Activated naive CD4-positive, alpha-beta T cell (primary cell): Measurements from ENCODE around the gene PILRB.
"Not testable (repeated sequence)": the region's sequence is repeated elsewhere in the genome, so short reads cannot be mapped to it uniquely, and the experiment has no call there.

Experiments
- DNase-seq, 4 experiments: peaks; one replicate each; lab custom pipeline; 2025; lab: John Stamatoyannopoulos, UW

The PILRB gene

DNA sequence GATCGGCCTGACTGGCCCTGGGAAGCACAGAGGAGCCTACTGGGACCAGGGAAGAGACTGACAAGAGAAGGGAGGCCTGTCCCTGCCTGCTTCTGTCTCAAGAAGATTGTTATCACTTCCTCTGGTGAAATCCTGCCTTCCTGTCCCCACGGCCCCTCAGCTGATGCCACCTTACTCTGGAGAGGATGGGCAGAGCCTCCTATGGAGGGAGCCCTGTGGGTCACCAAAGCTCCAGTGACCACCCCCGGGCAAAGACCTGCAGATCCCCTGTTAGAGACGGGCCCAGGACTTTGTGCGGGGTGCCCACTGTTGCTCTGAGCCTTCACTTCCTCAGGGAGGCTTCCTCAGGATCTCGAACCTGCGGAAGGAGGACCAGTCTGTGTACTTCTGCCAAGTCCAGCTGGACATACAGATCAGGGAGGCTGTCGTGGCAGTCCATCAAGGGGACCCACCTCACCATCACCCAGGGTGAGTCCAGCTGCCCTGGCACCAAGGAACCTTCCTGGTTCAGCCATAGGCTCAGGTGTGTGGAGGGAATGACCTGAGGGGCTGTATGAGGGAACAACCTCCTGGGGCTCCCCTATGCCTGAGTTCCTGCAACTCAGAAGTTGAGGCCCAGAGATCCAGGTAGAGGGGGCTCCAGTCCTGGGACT is 1.4 kb upstream of the PILRB start:
- DNase-seq, result no peak

GRCh38 chr7:100357131-100357561 is 771 bp upstream of the PILRB start:
- DNase-seq, result no peak

GRCh38 chr7:100358857-100359212 is 918 bp downstream of the PILRB start:
- no peak for DNase-seq

- DNase-seq, result no peak
Measured at GRCh38 chr7:100360135-100360854, 2.4 kb downstream of the PILRB start.

DNA sequence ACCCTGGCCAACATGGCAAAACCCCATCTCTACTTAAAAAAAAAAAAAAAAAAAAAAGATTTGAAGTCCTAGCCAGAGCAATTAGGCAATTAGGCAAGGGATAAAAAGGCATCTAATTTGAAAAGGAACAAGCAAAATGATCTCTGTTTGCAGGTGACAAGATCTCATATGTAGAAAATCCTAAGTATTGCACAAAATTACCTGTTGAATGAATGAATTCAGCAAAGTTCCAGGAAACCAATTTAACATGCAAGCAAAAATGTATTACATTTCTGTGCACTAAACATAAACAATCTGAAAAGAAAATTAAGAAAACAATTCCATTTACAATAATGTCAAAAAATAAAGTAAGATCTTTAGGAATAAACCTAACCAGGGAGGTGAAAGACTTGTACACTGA is 5.2 kb downstream of the PILRB start:
- DNase-seq, result no peak

DNA sequence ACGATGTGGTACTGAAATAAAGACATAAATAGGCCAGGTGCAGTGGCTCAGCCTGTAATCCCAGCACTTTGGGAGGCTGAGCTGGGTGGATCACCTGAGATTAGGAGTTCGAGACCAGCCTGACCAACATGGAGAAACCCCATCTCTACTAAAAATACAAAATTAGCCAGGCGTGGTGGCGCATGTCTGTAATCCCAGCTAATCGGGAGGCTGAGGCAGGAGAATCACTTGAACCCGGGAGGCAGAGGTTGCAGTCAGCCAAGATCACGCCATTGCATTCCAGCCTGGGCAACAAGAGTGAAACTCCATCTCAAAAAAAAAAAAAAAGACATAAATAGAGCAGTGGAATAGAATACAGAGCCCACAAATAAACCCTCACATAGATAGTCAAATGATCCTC is 5.9 kb downstream of the PILRB start:
- DNase-seq, result not testable (repeated sequence)

DNA sequence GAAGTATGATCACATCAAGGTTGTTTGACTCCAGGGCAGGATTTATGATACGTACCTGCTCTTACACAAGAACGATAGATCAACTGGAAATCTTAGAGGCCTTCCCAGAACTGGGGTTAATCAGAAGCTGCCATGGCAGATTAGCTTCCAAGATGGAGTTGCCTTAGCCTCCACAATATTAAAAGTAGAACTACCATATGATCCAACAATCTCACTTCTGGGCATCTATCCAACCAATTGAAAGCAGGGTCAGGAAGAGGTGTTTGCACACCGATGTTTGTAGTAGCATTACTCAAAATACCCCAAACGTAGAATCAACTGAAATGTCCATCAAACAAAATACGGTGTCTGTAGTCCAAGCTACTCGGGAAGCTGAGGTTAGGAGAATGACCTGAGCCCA is 6.6 kb downstream of the PILRB start:
- no peak for DNase-seq

DNA sequence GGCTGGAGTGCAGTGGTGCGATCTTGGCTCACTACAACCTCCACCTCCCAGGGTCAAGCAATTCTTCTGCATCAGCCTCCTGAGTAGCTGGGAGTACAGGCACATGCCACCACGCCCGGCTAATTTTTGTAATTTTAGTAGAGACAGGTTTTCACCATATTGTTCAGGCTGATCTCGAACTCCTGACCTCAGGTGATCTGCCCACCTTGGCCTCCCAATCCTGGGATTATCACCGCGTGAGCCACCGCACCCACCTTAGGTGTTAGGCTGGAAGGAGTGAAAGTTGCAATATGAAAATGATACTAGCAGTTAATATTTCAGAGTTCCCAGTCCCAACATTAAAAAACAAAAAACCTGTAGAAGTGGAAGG is 8.1 kb downstream of the PILRB start:
- DNase-seq, result not testable (repeated sequence)

DNA sequence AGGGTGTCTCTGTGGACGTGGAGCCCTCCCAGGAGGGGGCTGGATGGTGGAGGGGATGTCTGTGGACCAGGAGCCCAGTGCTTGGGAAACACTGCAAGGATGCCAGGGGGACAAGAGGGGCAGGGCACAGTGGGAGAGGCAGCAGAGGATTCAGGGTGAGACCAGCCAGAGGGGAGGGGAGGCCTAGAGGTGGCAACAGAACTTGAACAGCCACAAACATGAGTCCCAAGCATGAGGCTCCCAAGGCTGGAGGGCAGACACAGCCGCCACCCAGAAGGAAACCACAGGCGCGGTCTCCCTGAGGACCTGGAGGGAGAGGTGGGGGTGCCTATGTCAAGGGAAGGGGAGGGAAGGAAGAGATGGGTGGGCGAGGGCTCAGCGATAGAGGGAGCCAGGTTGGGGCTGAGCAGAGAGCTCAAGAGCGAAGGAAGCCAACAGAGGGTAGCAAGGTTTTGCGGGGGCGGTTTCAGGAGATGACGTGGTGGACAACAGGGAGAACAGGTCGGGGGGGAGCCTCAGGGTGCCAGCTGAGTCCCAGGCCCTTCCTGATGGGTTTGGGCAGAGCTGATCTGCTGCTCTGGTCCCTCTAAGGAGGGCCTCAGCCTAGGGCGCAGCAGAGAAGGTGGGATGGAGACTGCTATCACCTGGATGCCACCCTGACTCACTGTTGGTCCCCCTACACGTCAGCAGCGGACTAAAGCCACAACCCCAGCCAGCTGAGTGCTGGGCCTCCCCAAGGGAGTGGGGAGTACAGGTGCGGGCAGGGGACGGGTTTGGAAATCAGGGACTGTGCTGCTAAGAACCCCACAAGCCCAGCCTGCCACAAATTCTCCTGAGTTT is 8.7 kb downstream of the PILRB start:
- no peak for DNase-seq

GRCh38 chr7:100367251-100367620 is 9.3 kb downstream of the PILRB start:
- no peak for DNase-seq

DNA sequence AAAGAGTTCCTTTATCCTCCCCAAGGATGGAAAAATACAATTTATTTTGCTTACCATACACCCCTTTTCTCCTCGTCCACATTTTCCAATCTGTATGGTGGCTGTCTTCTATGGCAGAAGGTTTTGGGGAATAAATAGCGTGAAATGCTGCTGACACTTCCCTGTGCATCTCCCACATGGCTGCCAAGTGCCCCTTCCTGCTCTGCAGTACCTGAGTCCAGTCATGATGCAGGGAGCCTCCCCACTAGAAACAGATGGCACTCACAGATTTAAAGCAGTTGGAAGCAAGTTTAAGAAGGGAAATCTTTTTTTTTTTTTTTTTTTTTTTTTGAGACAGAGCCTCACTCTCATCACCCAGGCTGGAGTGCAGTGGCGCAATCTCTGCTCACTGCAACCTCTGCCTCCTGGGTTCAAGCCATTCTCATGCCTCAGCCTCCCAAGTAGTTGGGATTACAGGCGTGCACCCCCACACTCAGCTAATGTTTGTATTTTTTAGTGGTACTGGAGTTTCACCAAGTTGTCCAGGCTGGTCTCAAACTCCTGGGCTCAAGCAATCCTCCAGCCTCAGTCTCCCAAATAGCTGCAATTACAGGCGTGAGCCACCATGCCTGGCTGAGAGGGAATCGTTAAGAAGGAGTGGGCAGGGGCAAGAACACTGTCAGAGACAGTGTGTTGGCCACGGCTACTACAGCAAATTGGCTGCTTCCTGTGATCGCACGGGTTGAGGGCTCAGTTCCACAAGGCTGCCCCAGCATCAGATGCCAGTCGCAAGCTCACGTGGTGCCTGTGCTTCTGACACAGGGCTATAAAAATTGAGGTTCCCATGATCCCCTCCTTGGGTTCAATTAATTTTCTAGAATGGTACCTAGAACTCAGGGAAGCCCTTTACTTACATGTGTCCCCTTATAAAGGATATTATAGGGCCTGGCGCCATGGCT is 10.0 kb downstream of the PILRB start:
- no peak for DNase-seq

- DNase-seq, result no peak
Measured at GRCh38 chr7:100369105-100369504, 11.2 kb downstream of the PILRB start.

GRCh38 chr7:100370303-100370702 is 12.4 kb downstream of the PILRB start:
- DNase-seq, result no peak

GRCh38 chr7:100370746-100371145 is 12.8 kb downstream of the PILRB start:
- DNase-seq, result no peak

DNA sequence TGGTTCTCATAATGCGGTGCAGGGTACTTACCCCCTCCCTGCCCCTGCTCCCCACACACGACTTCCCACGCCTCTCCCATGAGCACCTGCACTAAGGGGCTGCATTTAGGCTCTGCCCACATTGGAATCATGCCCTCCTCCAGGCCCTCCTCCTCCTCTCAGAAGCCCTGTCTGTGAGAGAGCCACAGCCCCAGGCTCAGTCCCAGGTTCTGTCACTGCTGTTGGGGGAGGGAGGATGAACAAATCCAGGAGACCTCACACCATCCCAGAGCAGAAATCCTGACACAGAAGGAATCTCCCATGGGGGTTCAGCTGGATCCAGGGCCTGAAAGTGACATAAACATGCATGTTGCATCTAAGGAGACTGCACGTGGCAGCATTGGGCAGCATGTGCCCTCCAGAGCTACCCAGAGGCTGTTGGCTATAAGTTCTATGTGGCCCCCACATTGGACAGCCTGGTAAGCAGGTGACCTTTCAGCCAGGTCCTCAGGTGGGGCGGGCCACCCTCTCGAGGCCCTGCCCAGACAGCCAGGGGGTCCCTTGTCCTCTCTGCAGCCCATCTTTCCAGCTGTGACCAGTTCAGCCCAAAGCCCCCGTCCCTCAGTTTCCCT is 13.7 kb downstream of the PILRB start:
- DNase-seq, result no peak

GRCh38 chr7:100372256-100372655 is 14.3 kb downstream of the PILRB start:
- no peak for DNase-seq

DNA sequence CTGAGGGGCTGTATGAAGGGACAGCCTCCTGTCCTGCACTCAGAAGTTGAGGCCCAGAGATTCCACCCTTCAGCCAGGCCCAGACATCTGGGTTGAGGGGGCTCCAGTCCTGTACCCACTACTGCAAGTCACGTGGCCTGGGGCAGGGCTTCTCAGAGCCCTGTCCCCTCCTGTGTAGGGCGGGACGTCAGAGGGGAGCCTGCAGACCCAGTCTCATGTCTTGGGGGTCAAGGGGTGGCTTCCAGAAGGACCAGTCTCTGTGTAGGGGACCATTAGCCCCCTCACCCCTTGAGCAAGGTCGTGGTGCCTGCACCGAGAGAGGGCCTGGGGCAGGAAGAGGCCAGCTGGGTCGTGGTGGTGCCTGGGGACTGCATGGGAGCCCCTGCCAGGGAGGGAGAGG is 14.8 kb downstream of the PILRB start:
- DNase-seq, result no peak

DNA sequence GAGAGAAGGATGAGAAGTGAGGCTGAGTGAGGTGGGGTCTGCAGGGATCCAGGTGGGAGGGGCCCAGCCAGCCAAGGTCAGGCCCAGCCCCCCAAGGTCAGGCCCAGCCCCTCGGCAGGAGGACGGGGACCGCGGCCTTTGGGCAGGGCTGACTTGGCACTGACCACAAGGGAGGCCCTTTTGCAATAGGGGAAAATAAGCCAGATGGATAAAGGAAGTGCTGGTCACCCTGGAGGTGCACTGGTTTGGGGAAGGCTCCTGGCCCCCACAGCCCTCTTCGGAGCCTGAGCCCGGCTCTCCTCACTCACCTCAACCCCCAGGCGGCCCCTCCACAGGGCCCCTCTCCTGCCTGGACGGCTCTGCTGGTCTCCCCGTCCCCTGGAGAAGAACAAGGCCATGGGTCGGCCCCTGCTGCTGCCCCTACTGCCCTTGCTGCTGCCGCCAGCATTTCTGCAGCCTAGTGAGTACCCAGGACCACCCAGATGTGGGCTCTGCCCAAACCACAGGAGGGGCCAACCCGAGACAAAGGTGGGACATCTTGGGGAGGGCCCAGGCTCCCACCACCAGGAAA is 15.4 kb downstream of the PILRB start, which contains the start of gene PILRA:
Gene PILRA, plus strand, starts transcription at position 227 of the 571 bp plus-strand sequence. Its CDS starts 170 bp downstream, at position 397.
- DNase-seq, result no peak

- DNase-seq, result not testable (repeated sequence)
Measured at GRCh38 chr7:100373870-100374598, 16.1 kb downstream of the PILRB start.

- no peak for DNase-seq
Measured at GRCh38 chr7:100374601-100375000, 16.7 kb downstream of the PILRB start.
